SK-N-MC (cell line): Measurements from ENCODE around the gene SHISA7.

ENCODE experiments used
- EZH2 ChIP-seq: fragments of 200-600 bp; sonication (generic); IDR thresholded peaks from one replicate; pipeline ENCODE4 v1.6.1; 2017; ENCODE audit warnings: antibody characterized with exemption
- FOXP2 ChIP-seq: optimal IDR thresholded peaks from 2 replicates; pipeline ENCODE3; 2011; ENCODE audit warnings: mild to moderate bottlenecking, moderate library complexity; ENCODE audit not compliant: insufficient read depth; ENCODE audit errors: extremely low read length, control extremely low read depth
- POLR2AphosphoS5 ChIP-seq: IDR thresholded peaks from 2 replicates; pipeline ENCODE4 v1.6.1; 2012; ENCODE audit warnings: mild to moderate bottlenecking, low read depth, low read length, borderline replicate concordance

DNA sequence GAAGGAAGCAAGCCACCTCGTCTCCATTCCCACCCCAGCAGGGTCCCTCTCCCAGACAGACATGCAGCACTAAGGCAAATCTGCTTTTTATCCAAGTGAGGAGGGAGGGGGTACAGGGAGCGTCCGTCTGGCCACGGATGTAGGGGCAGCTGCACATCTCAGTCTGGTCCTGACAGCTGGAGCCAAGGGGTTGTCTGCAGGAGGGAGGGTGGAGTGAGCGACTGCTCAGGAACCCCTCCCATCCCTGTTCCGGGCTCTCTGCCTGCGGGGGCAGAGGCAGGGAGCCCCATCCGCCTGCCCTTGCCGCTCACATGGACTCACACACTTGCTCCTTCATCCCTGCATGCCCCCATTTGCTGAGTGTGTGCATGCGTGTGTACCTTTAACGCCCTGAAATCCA lies 63.9 kb downstream of the SHISA7 start:
- TF ChIP-seq POLR2AphosphoS5 (no peak), EZH2 (no peak), FOXP2 (no peak)
